Measurements from ENCODE around the gene SYNE1.
A peak's percentile ranks its signal among the peaks of the same experiment; 100 is the strongest.
"Not testable (repeated sequence)": the region's sequence is repeated elsewhere in the genome, so short reads cannot be mapped to it uniquely, and the experiment has no call there.

Gene SYNE1

GRCh38 chr6:152330961-152331360, 306.2 kb downstream of the SYNE1 start:
- H3K27me3 ChIP-seq: no peaks in the 10 kb centered on the region
- H3K4me3 ChIP-seq: no peak overlapping the region
- peak overlapping the region in 2 of 11 experiments; percentile 56 to 63; a peak in 4 of 22 replicates for H3K4me2 ChIP-seq
- no peak overlapping the region for H3K9ac ChIP-seq
- peaks cover 0 to 29% (median 0%) of the 10 kb centered on the region in 10 experiments; a peak in 7 of 20 replicates for H3K4me1 ChIP-seq
- no peaks in the 10 kb centered on the region for H3K36me3 ChIP-seq
- no peaks in the 10 kb centered on the region for H4K20me1 ChIP-seq
- H3K27ac ChIP-seq: no peak overlapping the region
- no peaks in the 10 kb centered on the region for H3K9me3 ChIP-seq (replicated peaks in 1 of 11)
- no peak for TF ChIP-seq Cebpa-rat (IDR thresholded peaks at IDR 0.05)

GRCh38 chr6:152329638-152330448, 307.3 kb downstream of the SYNE1 start:
- Histone ChIP-seq H3K4me3 (no peak overlapping the region), H3K27me3 (no peaks in the 10 kb centered on the region), H3K9me3 (replicated peaks in 1 of 11) (no peaks in the 10 kb centered on the region), H3K4me1 (peaks cover 0 to 29% (median 0%) of the 10 kb centered on the region in 10 experiments; a peak in 7 of 20 replicates), H3K36me3 (no peaks in the 10 kb centered on the region), H3K27ac (peak overlapping the region in 1 of 11 experiments; percentile 15; a peak in 1 of 22 replicates), H3K9ac (no peak overlapping the region), H3K4me2 (peak overlapping the region in 4 of 11 experiments; percentile 6 to 63 (median 46); a peak in 6 of 22 replicates), H4K20me1 (no peaks in the 10 kb centered on the region)
- no peak for TF ChIP-seq Cebpa-rat (IDR thresholded peaks at IDR 0.05)

GRCh38 chr6:152328200-152328599, 309.0 kb downstream of the SYNE1 start:
- H3K27me3 ChIP-seq; H3K9ac ChIP-seq; H4K20me1 ChIP-seq; H3K4me3 ChIP-seq; H3K9me3 ChIP-seq (replicated peaks in 1 of 11); H3K36me3 ChIP-seq; H3K27ac ChIP-seq; H3K4me2 ChIP-seq: not testable (repeated sequence)
- peaks cover 0 to 29% (median 0%) of the 10 kb centered on the region in 10 experiments; a peak in 7 of 20 replicates for H3K4me1 ChIP-seq

DNA sequence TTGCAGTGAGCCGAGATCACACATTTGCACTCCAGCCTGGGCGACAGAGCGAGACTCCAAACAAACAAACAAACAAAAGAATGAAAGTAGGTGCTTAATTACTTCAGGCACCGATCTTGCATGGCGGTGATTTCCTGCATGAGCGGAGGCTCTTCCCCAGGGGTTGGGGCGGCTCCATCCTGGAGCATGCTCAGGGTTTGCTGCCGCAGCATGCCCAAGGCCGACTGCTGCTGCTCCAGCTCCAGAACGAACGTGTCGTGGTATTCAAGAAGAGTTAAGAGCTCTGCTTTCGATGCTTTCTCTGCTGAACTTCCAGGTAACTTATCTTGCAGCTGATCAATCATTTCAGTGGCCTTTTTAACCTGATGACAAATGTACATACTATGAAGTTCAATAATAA, 313.8 kb downstream of the SYNE1 start:
- Histone ChIP-seq H3K36me3 (no peaks in the 10 kb centered on the region), H3K4me3 (no peak overlapping the region), H3K27ac (no peak overlapping the region), H3K4me2 (no peak overlapping the region), H3K9me3 (replicated peaks in 1 of 11) (no peaks in the 10 kb centered on the region; a peak in 2 of 22 replicates), H3K9ac (no peak overlapping the region), H4K20me1 (no peaks in the 10 kb centered on the region), H3K4me1 (peaks cover 0 to 14% (median 0%) of the 10 kb centered on the region in 10 experiments; a peak in 6 of 20 replicates), H3K27me3 (no peaks in the 10 kb centered on the region)
- no peak for TF ChIP-seq Cebpa-rat (IDR thresholded peaks at IDR 0.05)

DNA sequence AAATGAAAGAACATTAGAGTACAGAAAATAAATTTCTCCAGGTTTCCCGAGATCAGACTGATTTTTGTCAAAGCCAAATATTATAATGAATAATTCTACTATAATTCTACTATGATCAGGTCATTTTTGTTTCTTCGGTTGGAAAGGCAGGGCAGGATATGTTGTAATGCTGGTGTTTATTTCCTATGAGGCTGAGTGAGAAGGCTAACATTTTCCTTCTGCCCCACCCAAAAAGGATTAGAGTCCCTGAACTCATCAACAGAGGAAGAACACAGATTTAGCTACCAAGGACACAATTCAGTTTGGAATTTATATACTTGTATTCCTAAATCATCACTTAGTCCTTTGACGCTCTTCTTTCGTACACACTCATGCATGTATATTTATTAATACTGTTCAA, 318.9 kb downstream of the SYNE1 start:
- no peaks in the 10 kb centered on the region for H3K27me3 ChIP-seq
- peaks cover 8 to 65% (median 13%) of the 10 kb centered on the region in 10 experiments; a peak in 14 of 20 replicates for H3K4me1 ChIP-seq
- H3K9ac ChIP-seq: no peak overlapping the region
- no peaks in the 10 kb centered on the region for H3K36me3 ChIP-seq
- no peak overlapping the region for H3K4me3 ChIP-seq
- H3K9me3 ChIP-seq (replicated peaks in 1 of 11): no peaks in the 10 kb centered on the region; a peak in 1 of 22 replicates
- no peak for TF ChIP-seq Cebpa-rat (IDR thresholded peaks at IDR 0.05)
- 0 out of 22 replicates have a peak overlapping the region, but pooled peaks of 1 of the 11 experiments have one; percentile 20 for H3K27ac ChIP-seq
- no peaks in the 10 kb centered on the region for H4K20me1 ChIP-seq
- peak overlapping the region in 4 of 11 experiments; percentile 19 to 83 (median 68); a peak in 6 of 22 replicates for H3K4me2 ChIP-seq

- H4K20me1 ChIP-seq: no peaks in the 10 kb centered on the region
- peak overlapping the region in 3 of 11 experiments; percentile 68 to 74 (median 68); a peak in 5 of 22 replicates for H3K9ac ChIP-seq
- TF ChIP-seq Cebpa-rat (IDR thresholded peaks at IDR 0.05): no peak
- H3K27me3 ChIP-seq: no peaks in the 10 kb centered on the region
- peak overlapping the region in 9 of 11 experiments; percentile 10 to 83 (median 25); a peak in 13 of 22 replicates for H3K4me2 ChIP-seq
- no peak overlapping the region; a peak in 1 of 20 replicates for H3K4me3 ChIP-seq
- H3K4me1 ChIP-seq: peaks cover 8 to 63% (median 13%) of the 10 kb centered on the region in 10 experiments; a peak in 14 of 20 replicates
- no peaks in the 10 kb centered on the region for H3K36me3 ChIP-seq
- H3K9me3 ChIP-seq (replicated peaks in 1 of 11): no peaks in the 10 kb centered on the region
- H3K27ac ChIP-seq: peak overlapping the region in 4 of 11 experiments; percentile 74 to 88 (median 86); a peak in 8 of 22 replicates
Observed at GRCh38 chr6:152316024-152316423, 321.1 kb downstream of the SYNE1 start.

DNA sequence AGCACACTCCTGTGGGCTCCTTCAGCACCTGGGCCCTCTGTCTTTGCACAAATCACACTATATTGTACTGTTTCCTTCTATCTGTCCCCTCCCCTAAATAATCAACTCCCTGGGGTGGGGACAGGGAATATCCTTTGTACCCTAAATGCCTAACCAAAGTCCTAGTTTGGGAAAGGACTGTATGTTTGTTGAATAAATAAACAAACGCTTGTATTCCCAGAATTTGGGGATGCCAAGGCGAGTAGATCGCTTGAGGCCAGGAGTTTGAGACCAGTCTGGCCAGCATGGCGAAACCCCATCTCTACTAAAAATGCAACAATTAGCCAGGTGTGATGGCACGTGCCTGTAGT, 322.7 kb downstream of the SYNE1 start:
- no peaks in the 10 kb centered on the region for H3K9me3 ChIP-seq (replicated peaks in 1 of 11)
- no peak for TF ChIP-seq Cebpa-rat (IDR thresholded peaks at IDR 0.05)
- H3K4me2 ChIP-seq: peak overlapping the region in 3 of 11 experiments; percentile 25 to 83 (median 81); a peak in 4 of 22 replicates
- peak overlapping the region in 3 of 11 experiments; percentile 7 to 46 (median 23); a peak in 3 of 22 replicates for H3K27ac ChIP-seq
- H4K20me1 ChIP-seq: no peaks in the 10 kb centered on the region
- no peak overlapping the region for H3K9ac ChIP-seq
- no peaks in the 10 kb centered on the region for H3K36me3 ChIP-seq
- H3K4me3 ChIP-seq: no peak overlapping the region
- H3K27me3 ChIP-seq: no peaks in the 10 kb centered on the region
- H3K4me1 ChIP-seq: peaks cover 12 to 67% (median 18%) of the 10 kb centered on the region in 10 experiments; a peak in 17 of 20 replicates

DNA sequence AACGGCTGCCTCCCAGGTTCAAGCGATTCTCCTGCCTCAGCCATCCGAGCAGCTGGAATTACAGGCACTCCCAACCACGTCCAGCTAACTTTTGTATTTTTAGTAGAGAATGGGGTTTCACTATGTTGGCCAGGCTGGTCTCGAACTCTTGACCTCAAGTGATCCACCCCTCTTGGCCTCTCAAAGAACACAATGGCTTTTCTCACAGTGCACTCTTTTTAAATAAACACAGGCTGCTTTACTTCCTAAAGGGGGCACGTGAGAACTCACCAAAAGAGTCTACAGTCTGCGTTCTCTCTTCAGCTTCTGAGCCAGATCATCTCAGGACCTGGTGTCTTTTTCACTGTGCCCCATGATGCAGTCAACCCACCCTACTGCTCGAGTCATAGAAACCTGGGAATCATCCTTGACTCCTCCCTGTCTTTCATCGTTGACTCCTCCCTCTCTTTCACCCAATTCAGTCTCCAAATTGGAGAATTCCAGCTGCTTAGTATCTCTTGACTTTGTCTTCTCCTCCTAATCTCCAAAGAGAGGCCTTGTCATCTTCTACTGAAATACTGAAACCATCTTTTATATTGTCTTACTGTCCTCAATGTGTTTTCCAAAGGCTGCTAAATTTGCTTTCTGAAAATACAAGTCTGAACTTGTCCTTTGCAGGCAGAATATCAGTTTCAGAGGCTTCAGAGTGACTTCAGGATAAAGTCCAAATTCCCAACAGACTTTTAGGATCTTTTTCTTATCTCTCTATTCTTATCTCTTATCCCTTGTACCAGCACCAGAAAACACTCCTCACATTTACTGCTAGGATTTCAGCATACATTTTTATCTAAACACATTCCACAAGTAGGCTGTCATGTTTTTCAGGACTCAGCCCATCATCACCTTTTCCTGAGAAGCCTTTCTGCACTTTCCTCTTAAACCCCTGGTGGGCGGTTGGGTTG, 323.4 kb downstream of the SYNE1 start:
- H3K4me3 ChIP-seq: no peak overlapping the region
- no peaks in the 10 kb centered on the region for H3K36me3 ChIP-seq
- peak overlapping the region in 3 of 11 experiments; percentile 7 to 46 (median 23); a peak in 3 of 22 replicates for H3K27ac ChIP-seq

More for the DNA sequence above, 323.4 kb downstream of the SYNE1 start:
- H3K4me2 ChIP-seq: peak overlapping the region in 2 of 11 experiments; percentile 81 to 83; a peak in 4 of 22 replicates
- no peaks in the 10 kb centered on the region for H3K27me3 ChIP-seq
- H4K20me1 ChIP-seq: no peaks in the 10 kb centered on the region
- H3K9me3 ChIP-seq (replicated peaks in 1 of 11): no peaks in the 10 kb centered on the region
- H3K4me1 ChIP-seq: peaks cover 12 to 62% (median 20%) of the 10 kb centered on the region in 10 experiments; a peak in 17 of 20 replicates
- TF ChIP-seq Cebpa-rat (IDR thresholded peaks at IDR 0.05): no peak
- H3K9ac ChIP-seq: no peak overlapping the region

Data from BLaER1 treated with 17β-estradiol and CSF1 and Interleukin-3, amounts not matched to agents 10 nM and 100 nM (cell line).